Renal cortex interstitium (tissue), 11 donors: ENCODE data around the gene ITIH6. TPM values are rescaled to one million over a fixed set of nuclear protein-coding genes. Genes with fewer than 3 reads are reported as not detected.
"Not testable (repeated sequence)": the region's sequence is repeated elsewhere in the genome, so short reads cannot be mapped to it uniquely, and the experiment has no call there.

ENCODE experiments used
- DNase-seq, 11 donors: peaks; one replicate each; pipeline ENCODE4 v3.0.0-alpha.2; 2013; ENCODE audit warnings: low read depth in 9 of 11, low spot score in 4 of 11; ENCODE audit errors: extremely low read depth in 1 of 11
- polyA plus RNA-seq, 3 donors: library from polyadenylated mRNA; unstranded; fragments of 120-200 nt; gene quantifications; one replicate each; pipeline ENCODE4 v1.2.1, GENCODE V29; 2013; ENCODE audit not compliant: insufficient read length in 3 of 3

ITIH6 gene
- polyA plus RNA-seq, 3 donors, result 0.03 to 0.05 TPM; not detected in 1

DNA sequence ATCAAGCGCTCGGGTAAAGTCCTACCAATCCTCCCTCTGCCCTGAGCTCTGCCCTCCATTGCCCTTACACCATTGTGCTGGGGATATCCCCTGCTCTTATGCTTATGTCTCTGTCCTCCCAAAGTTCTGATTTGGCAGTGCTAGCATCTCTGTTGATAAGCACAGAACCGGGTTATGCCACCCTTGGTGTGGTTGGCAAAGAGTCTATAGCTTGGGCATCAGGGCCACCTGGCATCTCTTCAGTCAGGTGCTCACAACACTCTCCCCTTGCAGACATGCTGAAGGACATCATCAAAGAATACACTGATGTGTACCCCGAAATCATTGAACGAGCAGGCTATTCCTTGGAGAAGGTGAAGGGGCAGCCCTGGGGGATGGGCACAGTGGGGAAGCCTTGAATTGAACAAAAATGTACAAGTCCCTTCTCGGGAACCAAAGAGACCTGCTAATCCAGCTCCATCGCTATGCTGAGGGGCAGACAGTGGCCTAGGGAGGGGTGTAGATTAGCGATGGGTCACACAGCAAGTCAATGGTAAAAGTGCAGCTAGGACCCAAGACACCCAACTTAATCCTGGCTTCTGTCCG lies 13.3 kb upstream of the ITIH6 start:
- DNase-seq, result no peak

DNA sequence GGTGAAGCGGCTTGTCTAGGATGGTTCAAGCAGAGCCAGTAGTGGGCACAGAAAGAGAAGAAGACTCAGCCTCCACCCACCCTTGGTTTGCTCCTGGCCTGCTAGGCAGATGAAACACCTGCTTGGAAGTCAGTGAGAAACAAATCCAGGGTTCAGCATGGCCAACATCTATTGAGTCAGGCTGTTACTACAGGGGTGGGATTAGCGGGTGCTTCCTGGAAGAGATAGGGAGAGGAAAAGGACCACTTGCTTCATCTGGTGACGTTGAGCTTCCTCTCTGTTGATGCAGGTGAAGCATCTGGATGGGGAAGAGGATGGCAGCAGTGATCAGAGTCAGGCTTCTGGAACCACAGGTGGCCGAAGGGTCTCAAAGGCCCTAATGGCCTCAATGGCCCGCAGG lies 12.5 kb upstream of the ITIH6 start:
- DNase-seq, result no peak

- peak; percentile 89 to 96 (median 93) for DNase-seq
Measured at GRCh38 chrX:54808605-54809483, 10.8 kb upstream of the ITIH6 start.

DNA sequence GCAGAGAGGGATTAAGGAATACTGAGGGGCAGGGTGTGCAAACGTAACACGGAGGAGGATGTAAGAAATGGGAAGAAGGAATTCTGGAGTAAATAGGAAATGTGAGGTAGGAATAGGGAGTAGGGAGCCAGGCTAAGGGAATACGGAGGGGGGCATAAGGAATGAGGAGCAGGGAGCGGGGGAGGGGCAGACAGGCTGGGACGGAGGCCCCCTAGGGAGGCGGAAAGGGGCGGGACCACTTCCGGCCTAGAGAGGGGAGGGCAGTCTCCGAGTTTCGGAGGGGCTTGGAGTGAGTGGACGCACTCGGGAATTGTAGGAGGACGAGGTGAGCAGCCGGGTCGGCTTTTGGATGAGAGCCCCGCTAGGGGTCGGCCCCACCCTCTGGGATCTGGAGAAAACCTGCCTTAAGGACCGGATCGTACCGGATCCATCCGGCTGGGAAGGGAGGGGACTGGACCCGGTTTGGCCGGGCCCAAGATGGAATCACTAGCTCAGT lies 10.1 kb upstream of the ITIH6 start:
- DNase-seq, result peak in 10 of 11 donors; percentile 55 to 75 (median 70)

- peak; percentile 17 to 53 (median 38) for DNase-seq
Measured at GRCh38 chrX:54807524-54808108, 9.6 kb upstream of the ITIH6 start, which contains the start of gene MAGED2. Gene MAGED2 (plus strand): TSS chrX:54807745. CDS start chrX:54809332, 1,587 bp downstream.

DNA sequence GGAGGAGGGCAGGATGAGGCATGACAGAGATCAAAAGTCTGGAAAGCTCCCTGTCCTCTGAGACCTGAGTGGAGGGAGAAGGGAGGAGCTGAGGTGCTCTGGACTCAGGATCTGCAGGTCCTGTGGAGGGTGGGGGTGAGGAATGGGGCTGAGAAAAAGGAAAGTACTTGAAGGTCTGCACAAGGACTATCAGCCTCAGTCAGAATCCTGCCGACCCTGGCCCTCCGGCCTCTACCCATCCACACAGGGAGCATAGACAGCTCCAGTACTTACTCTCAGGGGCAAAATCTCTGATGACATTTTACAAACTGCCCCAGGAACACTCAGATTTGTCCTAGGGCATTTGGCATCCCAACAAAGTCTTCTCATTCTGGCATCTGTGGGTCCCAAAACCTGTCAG lies 991 bp upstream of the ITIH6 start:
- no peak for DNase-seq

DNA sequence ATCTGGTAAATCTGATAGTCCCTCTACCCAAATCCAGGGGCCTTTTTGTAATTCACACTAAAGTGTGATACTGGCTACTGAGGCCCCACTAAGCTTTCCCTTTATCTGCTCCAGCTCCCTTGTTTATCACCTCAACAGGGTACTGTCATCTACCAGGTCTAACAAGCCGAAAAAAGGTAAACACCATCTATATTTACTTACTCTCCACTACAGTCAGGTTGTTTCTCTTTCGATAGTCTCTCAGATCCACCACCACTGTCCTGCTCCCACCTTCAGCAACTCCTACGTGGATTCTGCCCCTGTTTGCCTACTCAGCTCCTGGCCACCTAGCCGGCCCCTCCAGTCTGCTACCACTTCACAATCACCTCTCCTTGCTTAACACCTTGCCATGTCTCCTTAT lies 3.3 kb downstream of the ITIH6 start:
- no peak for DNase-seq

DNA sequence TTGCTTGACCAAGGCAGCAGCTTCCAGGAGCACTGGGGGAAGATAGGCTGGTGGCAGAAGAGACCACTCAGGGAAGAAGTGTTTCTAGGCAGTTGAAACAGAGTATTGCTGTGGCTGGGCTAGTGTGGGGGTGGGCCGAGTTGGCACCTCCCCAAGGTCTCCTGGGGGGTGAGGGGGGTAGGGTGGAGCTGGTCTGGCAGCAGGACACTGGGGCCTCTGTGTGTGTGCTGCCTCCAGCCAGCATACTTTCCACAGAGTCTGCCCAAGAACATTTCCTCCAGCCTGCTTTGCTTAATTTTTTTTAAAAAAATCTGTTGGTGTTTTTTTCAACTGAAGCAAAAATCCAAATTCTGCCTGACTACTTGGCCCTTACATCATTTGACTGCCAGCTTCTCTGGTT lies 4.0 kb downstream of the ITIH6 start:
- peak in 1 of 11 donors; percentile 17 for DNase-seq

DNA sequence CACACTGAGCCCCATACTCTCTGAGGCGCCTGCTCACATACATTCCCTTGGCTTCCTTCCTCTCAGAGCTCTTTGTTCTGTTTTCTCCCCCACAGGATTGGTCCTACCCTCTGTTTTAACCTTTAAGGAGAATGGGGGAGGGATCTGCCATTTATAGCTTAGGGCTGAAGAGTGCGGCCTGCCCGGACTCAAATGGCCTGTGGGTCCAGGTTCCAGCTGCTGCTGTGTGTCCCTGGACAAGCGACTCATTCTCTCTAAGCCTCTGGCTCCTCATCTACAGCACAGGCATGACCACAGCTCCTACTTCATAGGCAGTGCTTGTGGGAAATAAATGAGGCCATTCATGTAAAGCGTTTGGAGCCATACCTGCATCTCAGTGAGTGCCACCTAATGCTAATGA lies 8.7 kb downstream of the ITIH6 start:
- not testable (repeated sequence) for DNase-seq

- no peak for DNase-seq
Measured at GRCh38 chrX:54788446-54788845, 9.6 kb downstream of the ITIH6 start.

DNA sequence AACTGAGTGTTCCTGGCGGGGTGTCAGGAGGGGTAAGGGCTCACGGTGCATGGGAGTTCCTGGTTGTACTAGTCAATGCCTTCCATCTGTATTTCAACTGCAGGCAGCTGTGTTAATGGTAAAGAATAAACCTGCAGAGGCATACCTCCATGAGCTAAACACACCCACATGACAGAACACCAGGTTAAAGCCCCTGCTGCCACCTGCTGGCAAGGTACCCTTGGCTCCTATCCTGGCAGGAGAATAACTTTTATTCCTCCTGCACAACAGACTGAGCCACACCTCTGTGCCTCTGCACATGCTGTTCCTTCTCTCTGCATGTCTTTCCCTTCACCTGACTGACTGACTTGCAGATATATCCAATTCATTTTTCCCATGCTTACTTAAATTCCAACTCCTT lies 11.1 kb downstream of the ITIH6 start:
- DNase-seq, result no peak

DNA sequence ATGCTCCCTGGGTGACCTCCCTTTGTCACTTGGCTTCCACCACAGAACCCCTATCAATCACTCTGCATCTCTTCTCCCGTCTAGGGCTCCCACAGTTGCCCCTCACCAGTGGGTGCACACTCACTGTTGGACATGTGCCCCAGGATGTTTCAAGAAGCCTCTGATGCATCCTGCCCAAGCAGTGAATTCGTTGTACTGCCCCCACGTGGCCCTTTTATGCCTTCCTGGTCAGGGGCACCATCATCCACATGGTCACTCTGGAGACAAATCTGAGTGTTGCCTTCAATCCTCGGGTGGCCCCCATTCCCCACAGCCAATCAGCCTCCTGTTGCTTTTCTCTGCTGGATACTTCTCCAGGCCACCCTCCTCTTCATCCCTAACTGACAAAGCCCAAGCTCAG lies 12.2 kb downstream of the ITIH6 start:
- no peak for DNase-seq

- DNase-seq, result no peak
Measured at GRCh38 chrX:54776987-54777672, 20.9 kb downstream of the ITIH6 start.

GRCh38 chrX:54776061-54776460 lies 22.0 kb downstream of the ITIH6 start:
- DNase-seq, result no peak

DNA sequence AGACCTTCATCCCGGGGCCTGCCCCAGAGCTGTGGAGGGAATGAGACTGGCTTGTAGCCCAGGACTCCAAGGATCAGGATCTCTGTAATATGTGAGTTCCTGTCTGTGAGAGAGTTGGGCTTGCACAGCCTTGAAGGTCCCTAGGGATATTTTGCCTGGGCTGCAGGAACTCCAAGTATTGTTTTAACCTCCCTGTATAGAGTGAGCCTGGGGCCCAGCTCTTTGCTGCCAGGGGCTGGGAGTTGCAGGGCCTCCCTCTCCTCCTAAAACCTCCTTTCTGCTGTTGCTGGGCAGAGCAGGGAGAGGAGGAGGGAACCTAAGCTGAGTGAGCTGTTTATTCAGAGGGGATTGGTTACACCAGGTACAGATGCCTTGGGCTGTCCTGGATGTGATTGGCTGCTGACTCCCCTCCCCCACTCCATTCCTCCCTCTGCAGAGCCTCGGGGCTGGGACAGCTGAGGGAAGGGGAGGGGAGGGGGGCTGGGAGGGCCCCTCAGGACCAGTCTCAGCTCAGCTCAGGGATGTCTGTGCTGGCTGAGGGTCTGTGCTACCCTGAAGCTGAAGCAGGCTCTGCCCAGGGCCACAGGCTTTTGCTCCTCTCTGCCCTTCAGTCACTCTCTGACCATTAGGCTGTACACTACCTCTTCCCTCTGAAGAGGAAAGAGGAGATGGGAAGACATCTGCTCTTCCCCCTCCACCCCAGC lies 23.5 kb downstream of the ITIH6 start:
- peak; percentile 30 to 72 (median 54) for DNase-seq

GRCh38 chrX:54758114-54759055 lies 39.7 kb downstream of the ITIH6 start:
- no peak for DNase-seq

DNA sequence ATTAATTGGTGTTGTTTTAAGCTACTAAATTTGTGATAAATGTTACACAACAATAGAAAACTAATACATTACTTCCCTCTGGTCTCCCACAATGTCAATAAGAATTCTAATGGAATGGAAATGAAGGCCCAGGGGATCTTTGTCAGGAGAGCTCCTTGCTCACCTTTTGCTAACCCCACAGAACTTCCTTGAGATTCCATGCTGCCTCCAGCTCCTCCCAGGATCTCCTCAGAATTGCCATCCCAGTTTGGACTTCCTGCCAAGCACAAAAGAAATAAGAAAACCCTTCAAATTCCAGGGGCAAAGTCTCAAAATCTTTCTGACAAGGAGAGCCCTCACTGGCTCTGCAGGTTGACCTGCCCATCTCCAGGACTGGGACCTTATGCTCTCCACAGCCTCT lies 43.2 kb downstream of the ITIH6 start:
- no peak for DNase-seq

- no peak for DNase-seq
Measured at GRCh38 chrX:54748626-54749025, 49.4 kb downstream of the ITIH6 start.
